Measurements from ENCODE around the gene KCNN2. TPM values are rescaled to one million over a fixed set of nuclear protein-coding genes. Genes with fewer than 3 reads are reported as not detected.

KCNN2 gene
- total RNA-seq, 3 donors from 2014 or later (not counting 1 experiment from before 2014, with no cell fraction given): not detected

GRCh38 chr5:114346181-114346580, 15.7 kb upstream of the KCNN2 start:
- intact Hi-C loops (cut with micrococcal nuclease): no loop called here
- Histone ChIP-seq H3K4me3 (ENCODE audit: low read length) (no peak overlapping the region), H3K4me1 (ENCODE audit: control insufficient read depth, insufficient read depth, low read length) (no peaks in the 10 kb centered on the region), H3K27me3 (ENCODE audit: control insufficient read depth, insufficient read depth, low read length) (no peaks in the 10 kb centered on the region), H3K27ac (ENCODE audit: low read length) (no peak overlapping the region), H3K9me3 (ENCODE audit: control insufficient read depth, insufficient read depth, low read length) (no peaks in the 10 kb centered on the region), H3K36me3 (ENCODE audit: control insufficient read depth, insufficient read depth, low read length) (no peaks in the 10 kb centered on the region)
- WGBS (ENCODE audit: insufficient coverage): 83% methylated on average over 3 of the region's 4 CpGs
- Mint-ChIP-seq H3K27ac (no peak overlapping the region), H3K27me3 (ENCODE audit: low read depth in 2 of 2) (no peaks in the 10 kb centered on the region), H3K9me3 (peaks cover 2 to 3% of the 10 kb centered on the region in 2 donors), H3K4me3 (no peak overlapping the region), H3K36me3 (no peaks in the 10 kb centered on the region), H3K4me1 (no peaks in the 10 kb centered on the region)
- DNase-seq (no peak), ATAC-seq (no peak)
- no peak for TF ChIP-seq CTCF (IDR thresholded peaks at IDR 0.05)

GRCh38 chr5:114355086-114355830, 6.6 kb upstream of the KCNN2 start:
- Mint-ChIP-seq H3K4me3 (no peak overlapping the region), H3K4me1 (no peaks in the 10 kb centered on the region), H3K27ac (no peak overlapping the region), H3K9me3 (peaks cover 9% of the 10 kb centered on the region in 2 donors), H3K27me3 (ENCODE audit: low read depth in 2 of 2) (peaks cover 3 to 18% of the 10 kb centered on the region in 2 donors), H3K36me3 (no peaks in the 10 kb centered on the region)
- Histone ChIP-seq H3K9me3 (ENCODE audit: control insufficient read depth, insufficient read depth, low read length) (no peaks in the 10 kb centered on the region), H3K4me3 (ENCODE audit: low read length) (no peak overlapping the region), H3K4me1 (ENCODE audit: control insufficient read depth, insufficient read depth, low read length) (no peaks in the 10 kb centered on the region), H3K27me3 (ENCODE audit: control insufficient read depth, insufficient read depth, low read length) (peaks cover 6% of the 10 kb centered on the region), H3K27ac (ENCODE audit: low read length) (no peak overlapping the region), H3K36me3 (ENCODE audit: control insufficient read depth, insufficient read depth, low read length) (no peaks in the 10 kb centered on the region)
- ATAC-seq (no peak), DNase-seq (no peak)
- WGBS (ENCODE audit: insufficient coverage): 40% methylated on average over 3 of the region's 5 CpGs
- no peak for TF ChIP-seq CTCF (IDR thresholded peaks at IDR 0.05)
- intact Hi-C loops (cut with micrococcal nuclease): no loop called here

GRCh38 chr5:114358329-114358728, 3.5 kb upstream of the KCNN2 start:
- Mint-ChIP-seq H3K27me3 (ENCODE audit: low read depth in 2 of 2) (peaks cover 21 to 25% of the 10 kb centered on the region in 2 donors), H3K27ac (no peak overlapping the region), H3K9me3 (peaks cover 3 to 4% of the 10 kb centered on the region in 2 donors), H3K4me3 (no peak overlapping the region), H3K36me3 (no peaks in the 10 kb centered on the region), H3K4me1 (no peaks in the 10 kb centered on the region)
- peaks cover 18% of the 10 kb centered on the region for H3K27me3 ChIP-seq (ENCODE audit: control insufficient read depth, insufficient read depth, low read length)
- no peak for ATAC-seq
- 50% methylated on average over 2 of the region's 2 CpGs for WGBS (ENCODE audit: insufficient coverage)
- H3K4me3 ChIP-seq (ENCODE audit: low read length): no peak overlapping the region
- no peaks in the 10 kb centered on the region for H3K36me3 ChIP-seq (ENCODE audit: control insufficient read depth, insufficient read depth, low read length)
- H3K4me1 ChIP-seq (ENCODE audit: control insufficient read depth, insufficient read depth, low read length): no peaks in the 10 kb centered on the region
- no peak for TF ChIP-seq CTCF (IDR thresholded peaks at IDR 0.05)
- DNase-seq: no peak
- no peak overlapping the region for H3K27ac ChIP-seq (ENCODE audit: low read length)
- no peaks in the 10 kb centered on the region for H3K9me3 ChIP-seq (ENCODE audit: control insufficient read depth, insufficient read depth, low read length)
- intact Hi-C loops (cut with micrococcal nuclease): no loop called here

- Histone ChIP-seq H3K27ac (ENCODE audit: low read length) (no peak overlapping the region), H3K4me3 (ENCODE audit: low read length) (no peak overlapping the region), H3K9me3 (ENCODE audit: control insufficient read depth, insufficient read depth, low read length) (no peaks in the 10 kb centered on the region), H3K4me1 (ENCODE audit: control insufficient read depth, insufficient read depth, low read length) (no peaks in the 10 kb centered on the region), H3K27me3 (ENCODE audit: control insufficient read depth, insufficient read depth, low read length) (peaks cover 20% of the 10 kb centered on the region), H3K36me3 (ENCODE audit: control insufficient read depth, insufficient read depth, low read length) (no peaks in the 10 kb centered on the region)
- Mint-ChIP-seq H3K36me3 (peaks cover 6% of the 10 kb centered on the region), H3K27ac (no peak overlapping the region), H3K9me3 (no peaks in the 10 kb centered on the region), H3K27me3 (ENCODE audit: low read depth in 2 of 2) (peaks cover 28 to 39% of the 10 kb centered on the region in 2 donors), H3K4me3 (no peak overlapping the region), H3K4me1 (no peaks in the 10 kb centered on the region)
- TF ChIP-seq CTCF (IDR thresholded peaks at IDR 0.05): no peak
- no peak for ATAC-seq
- WGBS (ENCODE audit: insufficient coverage): 27% methylated on average over 3 of the region's 5 CpGs
- intact Hi-C loops (cut with micrococcal nuclease): no loop called here
- no peak for DNase-seq
Observed at GRCh38 chr5:114360357-114360756, 1.5 kb upstream of the KCNN2 start.

Data from natural killer cell (primary cell).